GM23338 (cell line): ENCODE results near the gene FCHSD2.

Experiments used
- CREB1 ChIP-seq: fragments of 250-450 bp; sonication (Bioruptor Pico); IDR thresholded peaks from 2 replicates; pipeline ENCODE4 v1.5.0; 2020; ENCODE audit warnings: low read depth, mild to moderate bottlenecking, moderate library complexity
- EZH2 ChIP-seq: fragments of 200-600 bp; sonication (generic); IDR thresholded peaks from one replicate; pipeline ENCODE4 v1.8.0; 2017; ENCODE audit warnings: antibody characterized with exemption, mild to moderate bottlenecking, low read depth; ENCODE audit not compliant: unreplicated experiment
- EZH2phosphoT487 ChIP-seq: fragments of 200-600 bp; sonication (generic); IDR thresholded peaks from one replicate; pipeline ENCODE4 v1.8.1; 2018; ENCODE audit warnings: antibody characterized with exemption; ENCODE audit not compliant: unreplicated experiment
- JUNB ChIP-seq: IDR thresholded peaks from one replicate; pipeline ENCODE4 v1.6.1; 2016; ENCODE audit warnings: antibody characterized with exemption; ENCODE audit not compliant: unreplicated experiment
- NANOG ChIP-seq: IDR thresholded peaks from 2 replicates; pipeline ENCODE4 v1.6.1; 2016; ENCODE audit warnings: antibody characterized with exemption, borderline replicate concordance
- POLR2AphosphoS5 ChIP-seq: IDR thresholded peaks from 2 replicates; pipeline ENCODE4 v1.6.1; 2016; ENCODE audit warnings: antibody characterized with exemption, low read depth
- STAT1 ChIP-seq: IDR thresholded peaks from one replicate; pipeline ENCODE4 v1.6.1; 2016; ENCODE audit warnings: antibody characterized with exemption; ENCODE audit not compliant: unreplicated experiment
- ZNF114 ChIP-seq: fragments of 250-450 bp; sonication (Bioruptor Pico); IDR thresholded peaks from 2 replicates; pipeline ENCODE4 v1.5.0; 2020; ENCODE audit warnings: mild to moderate bottlenecking, moderate library complexity
- ZNF331 ChIP-seq: fragments of 250-450 bp; sonication (Bioruptor Pico); IDR thresholded peaks from 2 replicates; pipeline ENCODE4 v1.5.0; 2020; ENCODE audit warnings: low read depth, mild to moderate bottlenecking, moderate library complexity
- TF ChIP-seq, protein P1 (sequence below): IDR thresholded peaks from one replicate; pipeline ENCODE4 v1.6.1; 2018; ENCODE audit warnings: antibody characterized with exemption; ENCODE audit not compliant: unreplicated experiment
- TF ChIP-seq, protein P2 (sequence below), 2 experiments: fragments of 200-600 bp in 1 of 2; sonication (generic) in 1 of 2; conservative IDR thresholded peaks; 2 replicates each; pipeline versions ENCODE4 v1.5.1 to v1.6.1; 2016 to 2017; ENCODE audit warnings: antibody characterized with exemption in 2 of 2, low read depth in 2 of 2, mild to moderate bottlenecking in 2 of 2, moderate library complexity in 1 of 2
- TF ChIP-seq, protein P3 (sequence below): IDR thresholded peaks from 2 replicates; pipeline ENCODE4 v1.6.1; 2016; ENCODE audit warnings: antibody characterized with exemption

DNA sequence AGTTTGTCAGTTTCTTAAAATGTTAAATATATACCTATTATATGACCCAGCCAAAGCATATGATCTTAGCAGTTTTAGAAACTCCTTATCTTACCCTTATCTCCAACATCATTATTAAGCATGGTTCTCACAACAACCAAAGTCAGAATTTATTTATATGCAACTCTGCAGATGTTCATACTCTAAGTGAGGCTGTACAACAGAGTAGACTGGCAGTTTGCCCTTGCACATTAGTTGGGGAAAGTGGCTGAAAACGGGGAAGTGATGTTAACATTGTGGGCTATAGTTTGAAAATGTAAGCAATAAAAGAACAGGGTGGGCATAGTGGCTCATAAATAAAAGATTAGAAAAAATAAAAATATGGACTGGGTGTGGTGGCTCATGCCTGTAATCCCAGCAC, 278.2 kb downstream of the FCHSD2 start:
- TF ChIP-seq EZH2: no peak
- no peak for TF ChIP-seq POLR2AphosphoS5
- TF ChIP-seq, protein P1, sequence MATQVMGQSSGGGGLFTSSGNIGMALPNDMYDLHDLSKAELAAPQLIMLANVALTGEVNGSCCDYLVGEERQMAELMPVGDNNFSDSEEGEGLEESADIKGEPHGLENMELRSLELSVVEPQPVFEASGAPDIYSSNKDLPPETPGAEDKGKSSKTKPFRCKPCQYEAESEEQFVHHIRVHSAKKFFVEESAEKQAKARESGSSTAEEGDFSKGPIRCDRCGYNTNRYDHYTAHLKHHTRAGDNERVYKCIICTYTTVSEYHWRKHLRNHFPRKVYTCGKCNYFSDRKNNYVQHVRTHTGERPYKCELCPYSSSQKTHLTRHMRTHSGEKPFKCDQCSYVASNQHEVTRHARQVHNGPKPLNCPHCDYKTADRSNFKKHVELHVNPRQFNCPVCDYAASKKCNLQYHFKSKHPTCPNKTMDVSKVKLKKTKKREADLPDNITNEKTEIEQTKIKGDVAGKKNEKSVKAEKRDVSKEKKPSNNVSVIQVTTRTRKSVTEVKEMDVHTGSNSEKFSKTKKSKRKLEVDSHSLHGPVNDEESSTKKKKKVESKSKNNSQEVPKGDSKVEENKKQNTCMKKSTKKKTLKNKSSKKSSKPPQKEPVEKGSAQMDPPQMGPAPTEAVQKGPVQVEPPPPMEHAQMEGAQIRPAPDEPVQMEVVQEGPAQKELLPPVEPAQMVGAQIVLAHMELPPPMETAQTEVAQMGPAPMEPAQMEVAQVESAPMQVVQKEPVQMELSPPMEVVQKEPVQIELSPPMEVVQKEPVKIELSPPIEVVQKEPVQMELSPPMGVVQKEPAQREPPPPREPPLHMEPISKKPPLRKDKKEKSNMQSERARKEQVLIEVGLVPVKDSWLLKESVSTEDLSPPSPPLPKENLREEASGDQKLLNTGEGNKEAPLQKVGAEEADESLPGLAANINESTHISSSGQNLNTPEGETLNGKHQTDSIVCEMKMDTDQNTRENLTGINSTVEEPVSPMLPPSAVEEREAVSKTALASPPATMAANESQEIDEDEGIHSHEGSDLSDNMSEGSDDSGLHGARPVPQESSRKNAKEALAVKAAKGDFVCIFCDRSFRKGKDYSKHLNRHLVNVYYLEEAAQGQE: no peak
- TF ChIP-seq, protein P2, sequence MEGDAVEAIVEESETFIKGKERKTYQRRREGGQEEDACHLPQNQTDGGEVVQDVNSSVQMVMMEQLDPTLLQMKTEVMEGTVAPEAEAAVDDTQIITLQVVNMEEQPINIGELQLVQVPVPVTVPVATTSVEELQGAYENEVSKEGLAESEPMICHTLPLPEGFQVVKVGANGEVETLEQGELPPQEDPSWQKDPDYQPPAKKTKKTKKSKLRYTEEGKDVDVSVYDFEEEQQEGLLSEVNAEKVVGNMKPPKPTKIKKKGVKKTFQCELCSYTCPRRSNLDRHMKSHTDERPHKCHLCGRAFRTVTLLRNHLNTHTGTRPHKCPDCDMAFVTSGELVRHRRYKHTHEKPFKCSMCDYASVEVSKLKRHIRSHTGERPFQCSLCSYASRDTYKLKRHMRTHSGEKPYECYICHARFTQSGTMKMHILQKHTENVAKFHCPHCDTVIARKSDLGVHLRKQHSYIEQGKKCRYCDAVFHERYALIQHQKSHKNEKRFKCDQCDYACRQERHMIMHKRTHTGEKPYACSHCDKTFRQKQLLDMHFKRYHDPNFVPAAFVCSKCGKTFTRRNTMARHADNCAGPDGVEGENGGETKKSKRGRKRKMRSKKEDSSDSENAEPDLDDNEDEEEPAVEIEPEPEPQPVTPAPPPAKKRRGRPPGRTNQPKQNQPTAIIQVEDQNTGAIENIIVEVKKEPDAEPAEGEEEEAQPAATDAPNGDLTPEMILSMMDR (conservative IDR thresholded peaks at IDR 0.05; ENCODE audit: low read depth in 2 of 2): no peak
- TF ChIP-seq EZH2phosphoT487: no peak
- TF ChIP-seq ZNF331 (CRISPR knock-in tag): no peak
- TF ChIP-seq ZNF114 (CRISPR knock-in tag): no peak
- TF ChIP-seq JUNB: no peak
- TF ChIP-seq CREB1 (CRISPR knock-in tag): no peak
- TF ChIP-seq, protein P3, sequence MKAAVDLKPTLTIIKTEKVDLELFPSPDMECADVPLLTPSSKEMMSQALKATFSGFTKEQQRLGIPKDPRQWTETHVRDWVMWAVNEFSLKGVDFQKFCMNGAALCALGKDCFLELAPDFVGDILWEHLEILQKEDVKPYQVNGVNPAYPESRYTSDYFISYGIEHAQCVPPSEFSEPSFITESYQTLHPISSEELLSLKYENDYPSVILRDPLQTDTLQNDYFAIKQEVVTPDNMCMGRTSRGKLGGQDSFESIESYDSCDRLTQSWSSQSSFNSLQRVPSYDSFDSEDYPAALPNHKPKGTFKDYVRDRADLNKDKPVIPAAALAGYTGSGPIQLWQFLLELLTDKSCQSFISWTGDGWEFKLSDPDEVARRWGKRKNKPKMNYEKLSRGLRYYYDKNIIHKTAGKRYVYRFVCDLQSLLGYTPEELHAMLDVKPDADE: no peak
- no peak for TF ChIP-seq STAT1
- no peak for TF ChIP-seq NANOG
